Ovary (tissue), 9 donors: ENCODE results near the gene TSSC4. TPM values are rescaled to one million over a fixed set of nuclear protein-coding genes. Genes with fewer than 3 reads are reported as not detected.
A peak's percentile ranks its signal among the peaks of the same experiment; 100 is the strongest.

Experiments
- DNase-seq, 5 donors: peaks; one replicate each; pipeline ENCODE4 v3.0.0-alpha.2; 2019 to 2020
- H3K27ac ChIP-seq, 2 donors: fragments of 200-600 bp; one replicate each; pipeline versions ENCODE4 v1.5.1 to v1.8.0; 2019 to 2022
- H3K27me3 ChIP-seq: fragments of 200-600 bp; one replicate; pipeline ENCODE4 v1.8.0; 2022
- H3K36me3 ChIP-seq: fragments of 200-600 bp; sonication (generic); one replicate; pipeline ENCODE4 v1.5.1; 2019
- H3K4me1 ChIP-seq: one replicate; pipeline ENCODE4 v1.8.1; 2013; ENCODE audit warnings: mild to moderate bottlenecking, moderate library complexity; ENCODE audit not compliant: insufficient read depth
- H3K4me3 ChIP-seq: fragments of 200-600 bp; sonication (generic); one replicate; pipeline ENCODE4 v1.5.1; 2017
- H3K9me3 ChIP-seq, 2 donors: fragments of 200-600 bp in 1 of 2; sonication (generic) in 1 of 2; one replicate each; pipeline versions ENCODE4 v1.5.1 to v1.8.1; 2013 to 2019; ENCODE audit warnings: mild to moderate bottlenecking in 1 of 2, moderate library complexity in 1 of 2
- CTCF ChIP-seq, 3 donors: fragments of 450-650 bp in 2 of 3; fragments of 200-600 bp in 1 of 3; IDR thresholded peaks; one replicate each; pipeline versions ENCODE4 v1.5.1 to v1.8.0; 2016 to 2022; ENCODE audit warnings: antibody characterized with exemption in 3 of 3, mild to moderate bottlenecking in 1 of 3
- EP300 ChIP-seq: sonication (generic); formaldehyde crosslinking; IDR thresholded peaks from one replicate; pipeline ENCODE4 v1.6.1; 2017; ENCODE audit warnings: antibody characterized with exemption
- POLR2A ChIP-seq: fragments of 450-650 bp; IDR thresholded peaks from one replicate; pipeline ENCODE4 v1.6.1; 2017; ENCODE audit warnings: antibody characterized with exemption, mild to moderate bottlenecking, moderate library complexity
- WGBS, 3 donors: extraction: QIAGEN DNeasy Blood & Tissue Kit in 1 of 3; methylation state at CpG; one replicate each; pipeline versions ENCODE4 v1.1.5 to v1.1.7; 2013 to 2017; 5-methylcytosine and 5-hydroxymethylcytosine counted together
- intact Hi-C, 4 donors: fragments of 100-400 bp; cut with DNase I; formaldehyde crosslinking; loops; one replicate each; pipeline versions ENCODE4 v1.11.0 to v1.15.1; 2022 to 2023
- polyA plus RNA-seq, 2 donors: library from polyadenylated mRNA; stranded (reverse); fragments of 200-250 nt in 1 of 2; fragments of 350-450 nt in 1 of 2; fragmentation: Illumina TruSeq in 1 of 2; extraction: RNeasy Lipid Tissue Mini Kit (QIAGEN cat#74804) in 1 of 2; gene quantifications; one replicate each; pipeline ENCODE4 v1.2.3, GENCODE V29; 2013 to 2014
- total RNA-seq, 7 donors: library from RNA; depleted of rRNA in 2 of 7; stranded (reverse); fragments of >200 nt in 2 of 7; fragmentation: NEBNext Ultra II Directional in 3 of 7; extraction: Animal tissue kit (Norgen Biotek cat#: 25700) in 3 of 7; gene quantifications; one replicate each; pipeline versions ENCODE4 v1.1.0 to v1.2.4, GENCODE V29; 2016 to 2023
- donor health status: DM: no; HTN: no; CAD: no; lungs with moderate emphysema.
- donor health status: DM: no; HTN: no; CAD: no.
- donor health status: Bipolar disorder and iron deficiency.
- donor health status: DM: yes; HTN: yes; CAD: no.
- donor health status: DM: no; HTN: no; CAD: no.
- donor health status: DM: yes; HTN: yes; CAD: no.

TSSC4 gene
- total and polyA plus RNA-seq, 9 donors, result 1.3 to 73.4 (median 41.7) TPM

- Histone ChIP-seq H3K27me3 (no peaks in the 10 kb centered on the region), H3K9me3 (no peaks in the 10 kb centered on the region), H3K4me3 (peak overlapping the region; percentile 3), H3K4me1 (peaks cover 65% of the 10 kb centered on the region), H3K27ac (peak overlapping the region; percentile 62 to 66), H3K36me3 (no peaks in the 10 kb centered on the region)
- DNase-seq, result peak in 3 of 5 donors; percentile 20 to 74 (median 33)
- intact Hi-C loops, result loop anchor here in 2 of 4 donors (5.0 kb wide), 2 partner anchors 72 to 77 kb away; no protein-coding TSS in a partner anchor
- WGBS, 3 donors, result 30 to 33% (median 31%) methylated on average over 20 to 33 of the region's 33 CpGs
- no peak for TF ChIP-seq POLR2A
- no peak for TF ChIP-seq EP300
- no peak for TF ChIP-seq CTCF (IDR thresholded peaks at IDR 0.05)
These were observed 16.4 kb upstream of the TSSC4 start for GRCh38 chr11:2383852-2384804.

GRCh38 chr11:2385156-2386151 lies 15.1 kb upstream of the TSSC4 start:
- 67 to 72% (median 70%) methylated on average over 47 to 48 of the region's 48 CpGs for WGBS, 3 donors

GRCh38 chr11:2386591-2386990 lies 14.0 kb upstream of the TSSC4 start:
- no peak for TF ChIP-seq EP300
- no peak for TF ChIP-seq CTCF (IDR thresholded peaks at IDR 0.05)
- no peak for TF ChIP-seq POLR2A
- intact Hi-C loops, result no loop called here
- H3K27ac ChIP-seq, result peak overlapping the region; percentile 4 to 40
- no peak for DNase-seq
- WGBS, 3 donors, result 38 to 47% (median 41%) methylated on average over 9 of the region's 9 CpGs
- no peaks in the 10 kb centered on the region for H3K9me3 ChIP-seq
- peaks cover 66% of the 10 kb centered on the region for H3K4me1 ChIP-seq
- no peaks in the 10 kb centered on the region for H3K36me3 ChIP-seq
- no peak overlapping the region for H3K4me3 ChIP-seq
- no peaks in the 10 kb centered on the region for H3K27me3 ChIP-seq

More at GRCh38 chr11:2385156-2386151, 15.1 kb upstream of the TSSC4 start:
- Histone ChIP-seq H3K9me3 (no peaks in the 10 kb centered on the region), H3K27me3 (no peaks in the 10 kb centered on the region), H3K4me1 (peaks cover 67% of the 10 kb centered on the region), H3K36me3 (no peaks in the 10 kb centered on the region), H3K4me3 (no peak overlapping the region), H3K27ac (no peak overlapping the region)
- intact Hi-C loops, result no loop called here
- TF ChIP-seq CTCF (IDR thresholded peaks at IDR 0.05) (no peak), POLR2A (no peak), EP300 (no peak)
- DNase-seq, result no peak
